NB4 (cell line): Measurements from ENCODE around the gene KNL1.

Experiments
- DNase-seq: peaks from one replicate; pipeline ENCODE4 v3.0.0; 2010; ENCODE audit warnings: low read depth
- H3K4me3 ChIP-seq: one replicate; pipeline ENCODE4 v1.5.1; 2011; ENCODE audit warnings: mild to moderate bottlenecking, low read depth, low read length, moderate library complexity
- MAX ChIP-seq: IDR thresholded peaks from 2 replicates; pipeline ENCODE4 v1.6.1; 2011; ENCODE audit warnings: low read depth, low read length
- MYC ChIP-seq: IDR thresholded peaks from 2 replicates; pipeline ENCODE4 v1.6.1; 2011; ENCODE audit warnings: low read depth, low read length
- POLR2A ChIP-seq: IDR thresholded peaks from 2 replicates; pipeline ENCODE4 v1.6.1; 2011; ENCODE audit warnings: mild to moderate bottlenecking; ENCODE audit not compliant: insufficient read length; ENCODE audit errors: extremely low read depth
- TF ChIP-seq, protein P1 (sequence below): IDR thresholded peaks from one replicate; pipeline ENCODE4 v1.5.1; 2012; ENCODE audit warnings: low read depth, low read length

KNL1 gene

GRCh38 chr15:40684381-40684780 is 90.3 kb downstream of the KNL1 start:
- no peak overlapping the region for H3K4me3 ChIP-seq
- TF ChIP-seq POLR2A, result no peak
- no peak for TF ChIP-seq MAX
- no peak for TF ChIP-seq MYC
- TF ChIP-seq, protein P1, sequence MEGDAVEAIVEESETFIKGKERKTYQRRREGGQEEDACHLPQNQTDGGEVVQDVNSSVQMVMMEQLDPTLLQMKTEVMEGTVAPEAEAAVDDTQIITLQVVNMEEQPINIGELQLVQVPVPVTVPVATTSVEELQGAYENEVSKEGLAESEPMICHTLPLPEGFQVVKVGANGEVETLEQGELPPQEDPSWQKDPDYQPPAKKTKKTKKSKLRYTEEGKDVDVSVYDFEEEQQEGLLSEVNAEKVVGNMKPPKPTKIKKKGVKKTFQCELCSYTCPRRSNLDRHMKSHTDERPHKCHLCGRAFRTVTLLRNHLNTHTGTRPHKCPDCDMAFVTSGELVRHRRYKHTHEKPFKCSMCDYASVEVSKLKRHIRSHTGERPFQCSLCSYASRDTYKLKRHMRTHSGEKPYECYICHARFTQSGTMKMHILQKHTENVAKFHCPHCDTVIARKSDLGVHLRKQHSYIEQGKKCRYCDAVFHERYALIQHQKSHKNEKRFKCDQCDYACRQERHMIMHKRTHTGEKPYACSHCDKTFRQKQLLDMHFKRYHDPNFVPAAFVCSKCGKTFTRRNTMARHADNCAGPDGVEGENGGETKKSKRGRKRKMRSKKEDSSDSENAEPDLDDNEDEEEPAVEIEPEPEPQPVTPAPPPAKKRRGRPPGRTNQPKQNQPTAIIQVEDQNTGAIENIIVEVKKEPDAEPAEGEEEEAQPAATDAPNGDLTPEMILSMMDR, result no peak
- DNase-seq, result no peak

- TF ChIP-seq MYC (no peak), MAX (no peak), POLR2A (no peak)
- TF ChIP-seq, protein P1, result no peak
- H3K4me3 ChIP-seq, result no peak overlapping the region
- no peak for DNase-seq
Measured at GRCh38 chr15:40685376-40685775, 91.3 kb downstream of the KNL1 start.

DNA sequence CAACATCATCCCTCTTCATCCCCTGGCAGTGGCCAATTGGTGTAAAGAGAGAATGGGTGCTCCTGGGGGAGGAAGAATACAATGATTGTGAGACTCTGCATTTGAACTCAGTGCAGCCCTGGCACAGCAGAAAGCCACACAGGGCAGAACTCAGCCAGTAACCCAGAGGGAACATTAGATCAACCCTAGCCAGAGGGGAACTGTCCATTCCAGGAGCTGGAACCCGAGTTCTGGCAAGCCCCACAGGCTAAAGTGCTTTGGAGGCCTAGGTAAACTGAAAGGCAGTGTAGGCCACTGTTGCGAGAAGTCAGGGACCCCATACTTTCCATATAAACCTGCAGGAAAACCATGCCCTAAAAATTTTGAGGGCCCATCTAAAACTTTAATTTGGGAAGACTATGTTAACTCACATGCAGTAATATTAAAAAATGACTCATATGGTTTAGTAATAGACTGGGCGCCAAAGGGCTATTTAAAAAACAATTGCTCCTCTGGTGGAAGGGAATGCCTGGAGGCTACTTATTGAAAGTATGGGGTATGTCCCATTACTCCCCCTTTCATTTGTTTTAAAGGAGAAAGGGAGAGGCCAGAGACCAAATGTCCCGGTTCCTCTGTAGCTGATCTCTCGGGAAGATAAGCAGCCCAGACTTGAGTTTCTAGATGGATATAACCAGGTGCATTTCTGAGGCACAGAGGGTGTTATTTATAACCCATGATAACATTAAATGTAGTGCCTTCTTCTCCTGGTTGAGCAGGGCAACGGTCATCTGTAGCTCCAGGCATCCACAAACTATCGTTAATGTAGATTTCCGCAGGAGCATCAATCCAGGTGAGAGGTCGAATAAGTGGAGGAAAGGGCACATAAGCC is 95.1 kb downstream of the KNL1 start:
- no peak for DNase-seq
- H3K4me3 ChIP-seq, result no peak overlapping the region
- TF ChIP-seq POLR2A, result no peak
- TF ChIP-seq MYC, result no peak

DNA sequence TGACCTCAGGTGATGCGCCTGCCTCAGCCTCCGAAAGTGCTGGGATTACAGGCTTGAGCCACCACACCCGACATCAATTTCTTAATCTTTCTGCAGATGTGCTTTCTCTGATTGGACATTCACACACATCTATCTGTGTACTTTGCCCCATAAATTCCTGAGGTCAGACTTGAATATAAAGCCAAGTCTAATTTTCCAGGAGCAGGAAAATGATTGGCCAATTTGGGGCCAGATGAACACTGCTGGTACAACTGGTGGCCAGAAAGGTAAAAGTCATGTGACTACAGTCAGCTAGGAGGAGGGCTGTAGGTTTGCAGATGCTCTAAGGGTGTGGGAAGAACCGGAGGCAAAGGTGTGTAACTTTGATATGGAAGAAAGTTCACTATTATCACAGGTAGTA is 97.7 kb downstream of the KNL1 start:
- no peak overlapping the region for H3K4me3 ChIP-seq
- TF ChIP-seq MAX (no peak), MYC (no peak), POLR2A (no peak)
- TF ChIP-seq, protein P1, result no peak
- no peak for DNase-seq

DNA sequence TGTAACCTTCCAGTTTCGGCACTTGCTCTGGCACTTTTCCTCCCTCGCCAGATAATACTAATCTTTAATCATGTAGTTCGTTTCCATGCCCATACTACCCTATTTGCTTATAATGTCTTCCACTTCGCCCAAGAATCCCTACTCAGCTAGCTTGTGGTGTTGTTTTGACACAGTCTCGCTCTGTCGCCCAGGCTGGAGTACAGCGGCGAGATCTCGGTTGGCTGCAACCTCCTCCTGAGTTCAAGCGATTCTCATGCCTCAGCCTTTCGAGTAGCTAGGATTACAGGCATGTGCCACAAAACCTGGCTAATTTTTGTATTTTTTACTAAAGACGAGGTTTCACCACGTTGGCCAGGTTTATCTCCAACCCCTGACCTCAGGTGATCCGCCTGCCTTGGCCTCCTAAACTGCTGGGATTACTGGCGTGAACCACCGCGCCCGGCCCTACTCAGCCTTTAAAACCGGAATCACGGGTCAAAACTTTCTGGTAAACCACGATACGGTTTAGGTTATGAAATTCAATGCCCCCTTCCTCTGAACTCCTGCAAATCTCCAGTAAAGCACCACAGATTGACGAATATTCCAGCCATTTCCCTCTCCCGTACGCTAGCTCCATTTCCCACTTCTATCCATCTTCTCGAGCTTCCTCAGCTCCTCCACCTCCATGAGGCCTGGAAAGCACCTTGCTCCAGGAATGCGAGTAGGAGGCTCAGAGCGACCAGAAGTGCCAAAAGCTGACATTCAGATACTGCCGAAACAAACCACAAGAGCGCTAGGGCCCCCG is 100.0 kb downstream of the KNL1 start:
- peak; percentile 59 for DNase-seq
- peak overlapping the region; percentile 99 for H3K4me3 ChIP-seq
- TF ChIP-seq, protein P1, result no peak
- peak; percentile 28; the same call in 1 of the 2 replicates for TF ChIP-seq MAX
